Activated B cell treated with CpG ODN at 0.5 μM for 24 hours (primary cell): ENCODE results near the gene DDIT4. TPM values are rescaled to one million over a fixed set of nuclear protein-coding genes. Genes with fewer than 3 reads are reported as not detected.

Source experiments
- ATAC-seq: fragments of 200-7000 bp; cut with Tn5 transposase; one replicate; pipeline ENCODE4 v1.10.0; 2021; ENCODE audit warnings: low read depth, mild to moderate bottlenecking, moderate library complexity
- CTCF ChIA-PET: fragments of 350-600 bp; sonication (Branson Sonifier 250); formaldehyde crosslinking; loops from one replicate; lab custom pipeline; 2021; ENCODE audit warnings: antibody characterized with exemption; lab: Charles Lee
- POLR2A ChIA-PET: fragments of 350-600 bp; sonication (Branson Sonifier 250); formaldehyde crosslinking; loops from one replicate; lab custom pipeline; 2021; ENCODE audit warnings: antibody characterized with exemption; lab: Charles Lee
- DNase-seq: peaks from one replicate; pipeline ENCODE4 v3.0.0; 2022
- H3K27ac Mint-ChIP-seq: one replicate; pipeline ENCODE4 v1.8.0; 2020; ENCODE audit warnings: mixed read lengths
- H3K27me3 Mint-ChIP-seq: one replicate; pipeline ENCODE4 v1.8.0; 2021; ENCODE audit warnings: mixed read lengths
- H3K36me3 Mint-ChIP-seq: one replicate; pipeline ENCODE4 v1.8.0; 2021; ENCODE audit warnings: low read depth, mixed read lengths
- H3K4me1 Mint-ChIP-seq: one replicate; pipeline ENCODE4 v1.8.0; 2021; ENCODE audit warnings: mixed read lengths
- H3K4me3 Mint-ChIP-seq: one replicate; pipeline ENCODE4 v1.8.0; 2020; ENCODE audit warnings: mild to moderate bottlenecking, mixed read lengths
- H3K9me3 Mint-ChIP-seq: one replicate; pipeline ENCODE4 v1.8.0; 2020; ENCODE audit warnings: mixed read lengths
- CTCF ChIP-seq: fragments of 200-600 bp; IDR thresholded peaks from one replicate; pipeline ENCODE4 v1.8.0; 2022; ENCODE audit warnings: antibody characterized with exemption, mild to moderate bottlenecking
- intact Hi-C: fragments of 100-400 bp; cut with micrococcal nuclease; formaldehyde crosslinking; loops from one replicate; pipeline ENCODE4 v1.15.1; 2024
- total RNA-seq: library from RNA; stranded (reverse); gene quantifications from 2 replicates; pipeline ENCODE4 v1.2.3, GENCODE V29; 2022

DDIT4 gene
- total RNA-seq, 1 donor from 2014 or later = 175 TPM

- intact Hi-C loops = no loop called here
- H3K27ac Mint-ChIP-seq = peak overlapping the region; percentile 55
- ChIA-PET POLR2A (interaction anchor here (0.7 to 35.9 kb wide), 8 partner anchors 8 to 99 kb away, joined by 3 to 1996 read pairs (median 143); partner anchors contain the start of genes ANAPC16, ASCC1 and DDIT4), CTCF (interaction anchor here (1.6 to 2.3 kb wide), 3 partner anchors 10 to 41 kb away, joined by 3 to 5 read pairs (median 4); no protein-coding TSS in a partner anchor)
- no peaks in the 10 kb centered on the region for H3K36me3 Mint-ChIP-seq
- peak overlapping the region; percentile 15 for H3K4me3 Mint-ChIP-seq
- peaks cover 59% of the 10 kb centered on the region for H3K4me1 Mint-ChIP-seq
- TF ChIP-seq CTCF = no peak
- no peak for ATAC-seq
- H3K27me3 Mint-ChIP-seq = no peaks in the 10 kb centered on the region
- DNase-seq = no peak
- H3K9me3 Mint-ChIP-seq = no peaks in the 10 kb centered on the region
Measured at GRCh38 chr10:72316386-72316700, 42.6 kb downstream of the DDIT4 start.

- ATAC-seq (no peak), DNase-seq (no peak)
- no peak for TF ChIP-seq CTCF
- Mint-ChIP-seq H3K27ac (peak overlapping the region; percentile 73), H3K9me3 (no peaks in the 10 kb centered on the region), H3K27me3 (no peaks in the 10 kb centered on the region), H3K36me3 (no peaks in the 10 kb centered on the region), H3K4me3 (peak overlapping the region; percentile 17), H3K4me1 (peaks cover 61% of the 10 kb centered on the region)
- CTCF ChIA-PET = interaction anchor here (1.6 to 2.3 kb wide), 3 partner anchors 10 to 42 kb away, joined by 3 to 5 read pairs (median 4); no protein-coding TSS in a partner anchor
- POLR2A ChIA-PET = interaction anchor here (0.6 to 35.9 kb wide), 9 partner anchors 8 to 100 kb away, joined by 3 to 1996 read pairs (median 52); partner anchors contain the start of genes ANAPC16, ASCC1 and DDIT4
- intact Hi-C loops = no loop called here
Measured at GRCh38 chr10:72316748-72317435, 43.2 kb downstream of the DDIT4 start.

GRCh38 chr10:72318418-72319262 lies 44.9 kb downstream of the DDIT4 start:
- ChIA-PET CTCF (interaction anchor here (1.0 to 4.5 kb wide), 5 partner anchors 10 to 103 kb away, joined by 3 to 33 read pairs (median 33); partner anchors contain the start of genes ANAPC16, ASCC1 and DDIT4), POLR2A (interaction anchor here (0.6 to 35.9 kb wide), 20 partner anchors 7 to 1177 kb away, joined by 3 to 1996 read pairs (median 24); partner anchors contain the start of genes ANAPC16, ASCC1, DDIT4 and PPP3CB)
- ATAC-seq (no peak), DNase-seq (no peak)
- Mint-ChIP-seq H3K9me3 (no peaks in the 10 kb centered on the region), H3K36me3 (no peaks in the 10 kb centered on the region), H3K27ac (peak overlapping the region; percentile 92), H3K4me1 (peaks cover 77% of the 10 kb centered on the region), H3K27me3 (no peaks in the 10 kb centered on the region), H3K4me3 (peak overlapping the region; percentile 78)
- no peak for TF ChIP-seq CTCF
- intact Hi-C loops = no loop called here

GRCh38 chr10:72319416-72320254 lies 45.9 kb downstream of the DDIT4 start:
- no peak for TF ChIP-seq CTCF
- H3K36me3 Mint-ChIP-seq = no peaks in the 10 kb centered on the region
- ChIA-PET POLR2A (interaction anchor here (0.6 to 35.9 kb wide), 26 partner anchors 8 to 547 kb away, joined by 3 to 1996 read pairs (median 11); partner anchors contain the start of genes ANAPC16, ASCC1, DDIT4 and SPOCK2), CTCF (interaction anchor here (0.6 to 4.5 kb wide), 9 partner anchors 8 to 194 kb away, joined by 3 to 33 read pairs (median 7); partner anchors contain the start of genes ANAPC16, ASCC1 and DDIT4)
- H3K9me3 Mint-ChIP-seq = no peaks in the 10 kb centered on the region
- peaks cover 86% of the 10 kb centered on the region for H3K4me1 Mint-ChIP-seq
- H3K4me3 Mint-ChIP-seq = peak overlapping the region; percentile 81
- peak; percentile 52 for ATAC-seq
- DNase-seq = peak; percentile 87
- intact Hi-C loops = loop anchor here (1.0 kb wide), 7 partner anchors 11 to 101 kb away; partner anchors contain the start of gene DDIT4
- no peaks in the 10 kb centered on the region for H3K27me3 Mint-ChIP-seq
- peak overlapping the region; percentile 98 for H3K27ac Mint-ChIP-seq
